Progenitor cell of endocrine pancreas (in vitro differentiated cells): Measurements from ENCODE around the gene FIBCD1. TPM values are rescaled to one million over a fixed set of nuclear protein-coding genes. Genes with fewer than 3 reads are reported as not detected.

Experiments used
- DNase-seq: peaks from one replicate; pipeline ENCODE4 v3.0.0; 2021; ENCODE audit warnings: low spot score; ENCODE audit not compliant: unreplicated experiment
- H3K27ac Mint-ChIP-seq: 2 replicates; pipeline ENCODE4 v1.8.0; 2021; ENCODE audit warnings: mild to moderate bottlenecking, moderate library complexity, mixed read lengths
- H3K27me3 Mint-ChIP-seq: 2 replicates; pipeline ENCODE4 v1.8.0; 2021; ENCODE audit warnings: mixed read lengths
- H3K36me3 Mint-ChIP-seq: 2 replicates; pipeline ENCODE4 v1.8.0; 2022; ENCODE audit warnings: mixed read lengths; ENCODE audit not compliant: insufficient read depth
- H3K4me1 Mint-ChIP-seq: 2 replicates; pipeline ENCODE4 v1.8.0; 2021; ENCODE audit warnings: low read depth, mixed read lengths
- H3K4me3 Mint-ChIP-seq: 2 replicates; pipeline ENCODE4 v1.8.0; 2021; ENCODE audit warnings: low read depth, mild to moderate bottlenecking, moderate library complexity, mixed read lengths
- H3K9me3 Mint-ChIP-seq: 2 replicates; pipeline ENCODE4 v1.8.0; 2021; ENCODE audit warnings: low read depth, mixed read lengths
- CTCF ChIP-seq: fragments of 200-600 bp; sonication (generic); IDR thresholded peaks from one replicate; pipeline ENCODE4 v1.5.0; 2021; ENCODE audit warnings: antibody characterized with exemption, mild to moderate bottlenecking; ENCODE audit not compliant: unreplicated experiment
- total RNA-seq: library from RNA; stranded (reverse); gene quantifications from 2 replicates; pipeline ENCODE4 v1.2.1, GENCODE V29; 2021

Gene FIBCD1
- total RNA-seq, 1 donor from 2014 or later = not detected

GRCh38 chr9:130930132-130930803, 8.8 kb downstream of the FIBCD1 start:
- H3K36me3 Mint-ChIP-seq = no peaks in the 10 kb centered on the region
- H3K27me3 Mint-ChIP-seq = peaks cover 34% of the 10 kb centered on the region
- H3K4me1 Mint-ChIP-seq = no peaks in the 10 kb centered on the region
- H3K4me3 Mint-ChIP-seq = no peak overlapping the region
- no peak for DNase-seq
- no peak for TF ChIP-seq CTCF
- H3K9me3 Mint-ChIP-seq = no peaks in the 10 kb centered on the region
- no peak overlapping the region for H3K27ac Mint-ChIP-seq

GRCh38 chr9:130929571-130930038, 9.4 kb downstream of the FIBCD1 start:
- H3K27me3 Mint-ChIP-seq = peaks cover 28% of the 10 kb centered on the region
- H3K4me1 Mint-ChIP-seq = no peaks in the 10 kb centered on the region
- no peak overlapping the region for H3K27ac Mint-ChIP-seq
- no peaks in the 10 kb centered on the region for H3K36me3 Mint-ChIP-seq
- TF ChIP-seq CTCF = no peak
- H3K4me3 Mint-ChIP-seq = no peak overlapping the region
- no peak for DNase-seq
- H3K9me3 Mint-ChIP-seq = no peaks in the 10 kb centered on the region

GRCh38 chr9:130927995-130928900, 10.8 kb downstream of the FIBCD1 start:
- no peak for TF ChIP-seq CTCF
- Mint-ChIP-seq H3K27ac (no peak overlapping the region), H3K4me1 (no peaks in the 10 kb centered on the region), H3K4me3 (no peak overlapping the region), H3K9me3 (no peaks in the 10 kb centered on the region), H3K36me3 (no peaks in the 10 kb centered on the region), H3K27me3 (peaks cover 25% of the 10 kb centered on the region)
- no peak for DNase-seq

- no peak overlapping the region for H3K4me3 Mint-ChIP-seq
- peaks cover 24% of the 10 kb centered on the region for H3K27me3 Mint-ChIP-seq
- DNase-seq = no peak
- no peak for TF ChIP-seq CTCF
- H3K27ac Mint-ChIP-seq = no peak overlapping the region
- H3K4me1 Mint-ChIP-seq = no peaks in the 10 kb centered on the region
- H3K36me3 Mint-ChIP-seq = no peaks in the 10 kb centered on the region
- H3K9me3 Mint-ChIP-seq = no peaks in the 10 kb centered on the region
These were observed 11.7 kb downstream of the FIBCD1 start for GRCh38 chr9:130927338-130927737.

GRCh38 chr9:130925050-130925678, 13.9 kb downstream of the FIBCD1 start:
- H3K4me1 Mint-ChIP-seq = no peaks in the 10 kb centered on the region
- peaks cover 15% of the 10 kb centered on the region for H3K27me3 Mint-ChIP-seq
- no peak for DNase-seq
- H3K9me3 Mint-ChIP-seq = no peaks in the 10 kb centered on the region
- no peak overlapping the region for H3K4me3 Mint-ChIP-seq
- no peaks in the 10 kb centered on the region for H3K36me3 Mint-ChIP-seq
- no peak for TF ChIP-seq CTCF
- no peak overlapping the region for H3K27ac Mint-ChIP-seq
